Stimulated activated CD4-positive, alpha-beta T cell treated with anti-CD3 and anti-CD28 coated beads, Interleukin-2, amount 100 ng/mL, for 4 hours (primary cell): ENCODE results near the gene MKI67.

Experiments used
- DNase-seq: peaks from one replicate; pipeline ENCODE4 v3.0.0-alpha.2; 2020; ENCODE audit warnings: low read depth

Gene MKI67

GRCh38 chr10:128052696-128053095 is 73.5 kb downstream of the MKI67 start:
- no peak for DNase-seq

DNA sequence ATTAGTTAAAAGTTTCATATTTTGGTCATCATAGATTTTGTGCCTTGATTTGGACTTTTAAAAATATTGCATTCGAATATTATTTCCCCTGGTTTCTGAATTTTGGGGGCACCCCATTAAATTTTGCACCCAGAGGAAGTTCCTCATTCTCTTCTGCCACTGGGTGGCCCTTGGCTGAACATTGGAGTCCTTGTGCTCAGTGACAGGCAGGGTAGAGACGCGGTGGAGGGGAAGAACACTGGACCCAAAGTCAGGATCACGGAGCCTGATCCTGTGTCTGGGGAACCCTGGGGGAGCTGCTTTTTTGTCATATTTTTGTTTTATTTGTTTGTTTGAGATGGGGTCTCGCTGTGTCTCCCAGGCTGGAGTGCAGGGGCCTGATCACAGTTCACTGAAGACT is 74.7 kb downstream of the MKI67 start:
- no peak for DNase-seq

- no peak for DNase-seq
These were observed 75.3 kb downstream of the MKI67 start for GRCh38 chr10:128050936-128051335.

- DNase-seq = no peak
These were observed 76.1 kb downstream of the MKI67 start for GRCh38 chr10:128050121-128050516.

- DNase-seq = no peak
These were observed 76.8 kb downstream of the MKI67 start for GRCh38 chr10:128049226-128050120.

DNA sequence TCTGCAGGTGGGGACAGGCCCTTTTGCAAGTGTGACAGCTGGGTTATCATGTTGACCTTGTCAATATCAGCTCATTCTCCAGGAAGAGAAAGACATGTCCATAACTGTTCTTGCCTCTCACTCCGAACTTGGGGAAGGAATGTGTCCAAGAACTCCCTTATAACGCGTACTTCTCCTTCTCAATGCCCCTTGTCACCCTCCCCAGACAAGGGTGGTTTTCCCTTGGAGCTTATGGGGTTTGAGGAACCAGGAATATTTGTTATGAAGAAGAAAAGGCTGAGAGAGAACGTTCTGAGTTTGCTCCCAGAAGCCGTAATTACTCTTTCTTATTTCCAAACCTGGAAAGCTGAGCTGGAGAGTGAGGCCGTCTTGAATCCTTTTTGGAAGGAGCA is 77.4 kb downstream of the MKI67 start:
- DNase-seq = no peak

DNA sequence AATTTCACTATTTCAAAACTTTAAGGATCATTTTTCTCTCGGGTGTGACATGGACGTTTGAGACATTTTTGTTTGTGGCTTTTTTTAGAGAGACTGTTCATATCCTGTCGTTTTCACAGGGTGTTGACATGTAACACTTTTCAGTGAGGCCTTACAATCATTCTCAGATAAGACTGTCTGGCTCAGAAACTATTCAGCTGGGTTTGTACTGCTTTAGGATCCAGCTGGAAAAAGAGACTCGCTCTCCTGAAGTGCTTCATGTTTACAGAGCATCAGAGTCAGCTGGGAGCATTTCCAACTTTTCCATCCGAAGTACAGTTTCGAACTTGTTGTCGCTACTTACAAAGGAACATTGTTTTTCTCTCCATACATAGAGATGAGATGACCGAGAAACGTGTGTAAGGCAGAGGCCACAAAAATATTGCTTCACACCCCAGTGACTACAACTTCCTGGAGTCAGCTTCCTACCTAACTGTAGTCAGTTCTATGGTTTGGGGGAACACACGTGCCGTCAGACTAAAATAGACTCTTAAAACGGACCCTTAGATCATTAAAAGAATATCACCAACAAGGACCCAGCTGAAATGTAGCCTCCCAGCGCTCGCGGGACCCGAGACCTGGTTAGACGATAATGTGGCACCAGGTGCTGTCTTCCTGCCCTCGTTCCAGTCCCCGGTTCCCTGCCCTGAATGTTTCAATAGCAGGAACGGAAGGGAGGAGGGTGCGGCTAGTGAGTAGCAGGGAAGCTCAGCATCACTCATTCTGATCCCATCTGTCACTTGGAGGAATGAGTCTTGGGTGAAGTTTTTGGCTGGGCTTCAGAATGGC is 78.0 kb downstream of the MKI67 start:
- no peak for DNase-seq

DNA sequence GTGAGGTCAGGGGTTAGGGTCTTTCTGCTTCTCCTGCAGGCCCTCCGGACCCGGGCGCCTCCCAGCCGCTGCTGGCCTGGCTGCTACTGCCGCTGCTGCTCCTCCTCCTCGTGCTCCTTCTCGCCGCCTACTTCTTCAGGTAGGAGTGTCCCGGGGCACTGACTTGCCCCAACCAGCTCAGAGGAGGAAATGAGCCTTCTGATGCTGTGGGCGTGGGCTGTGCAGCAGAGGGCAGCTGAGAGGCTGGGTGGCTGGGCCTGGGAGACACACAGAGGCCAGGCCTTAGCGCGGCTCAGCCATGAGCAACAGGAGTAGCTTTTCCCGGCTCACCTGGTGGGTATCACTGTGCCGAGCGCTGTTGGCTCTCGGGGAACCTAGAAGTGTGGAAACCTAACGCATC is 78.9 kb downstream of the MKI67 start:
- peak; percentile 84 for DNase-seq

DNA sequence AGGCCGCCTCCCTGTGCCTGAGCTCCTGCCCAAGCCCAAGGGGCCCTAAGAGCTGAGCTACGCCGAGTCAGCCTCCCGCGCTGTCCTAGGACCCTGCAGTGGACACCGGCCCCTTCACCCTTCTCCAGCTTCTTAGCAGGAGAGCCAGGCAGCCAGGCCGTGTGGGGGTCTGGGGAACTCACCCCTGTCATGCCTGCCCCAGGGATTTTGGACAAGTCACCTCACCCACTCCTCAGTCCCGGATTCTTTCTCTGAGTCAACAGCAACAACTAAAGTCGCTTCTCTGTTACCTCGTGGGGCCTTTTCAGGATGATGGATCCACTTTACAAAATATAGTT is 79.3 kb downstream of the MKI67 start:
- DNase-seq = no peak
